A673 (cell line): ENCODE results near the gene BABAM2.

ENCODE experiments used
- CTCF ChIP-seq: fragments of 300-800, 200-600 bp; sonication (generic); conservative IDR thresholded peaks from 2 replicates; pipeline ENCODE4 v1.5.1; 2017; ENCODE audit warnings: low read depth, mild to moderate bottlenecking, antibody characterized with exemption, low read length, moderate library complexity, mixed read lengths
- EZH2 ChIP-seq: fragments of 200-600 bp; sonication (generic); IDR thresholded peaks from 2 replicates; pipeline ENCODE4 v1.6.1; 2017; ENCODE audit warnings: borderline replicate concordance, low read depth, mild to moderate bottlenecking, mixed read lengths, antibody characterized with exemption, low read length; ENCODE audit not compliant: poor library complexity, severe bottlenecking

DNA sequence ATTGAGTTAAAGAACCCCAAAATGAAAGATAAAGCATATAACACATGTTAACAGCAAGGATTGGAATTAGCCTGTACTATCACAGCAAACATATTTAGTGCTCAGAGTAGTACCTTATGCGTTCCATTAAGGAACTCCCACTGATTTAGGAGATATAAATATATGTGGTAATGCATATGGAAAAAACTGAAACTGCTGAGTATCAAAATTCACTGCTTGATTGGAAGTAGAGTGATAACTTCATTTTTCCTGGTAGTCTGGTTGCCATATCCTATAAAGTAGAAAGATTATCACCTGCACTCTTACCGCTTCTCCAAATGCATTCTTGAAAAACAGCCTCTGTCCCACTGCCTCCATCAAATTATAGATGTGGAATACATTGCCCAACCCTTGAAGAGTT lies 407.0 kb downstream of the BABAM2 start:
- TF ChIP-seq CTCF = no peak
- TF ChIP-seq EZH2 = no peak
